GM12872 (cell line): Measurements from ENCODE around the gene CAMSAP1.

Experiments used
- TF ChIP-seq, protein P1 (sequence below): IDR thresholded peaks from 3 replicates; pipeline ENCODE4 v1.5.1; 2011; ENCODE audit warnings: low read depth, mild to moderate bottlenecking, low read length, moderate library complexity; ENCODE audit not compliant: insufficient read depth

CAMSAP1 gene

DNA sequence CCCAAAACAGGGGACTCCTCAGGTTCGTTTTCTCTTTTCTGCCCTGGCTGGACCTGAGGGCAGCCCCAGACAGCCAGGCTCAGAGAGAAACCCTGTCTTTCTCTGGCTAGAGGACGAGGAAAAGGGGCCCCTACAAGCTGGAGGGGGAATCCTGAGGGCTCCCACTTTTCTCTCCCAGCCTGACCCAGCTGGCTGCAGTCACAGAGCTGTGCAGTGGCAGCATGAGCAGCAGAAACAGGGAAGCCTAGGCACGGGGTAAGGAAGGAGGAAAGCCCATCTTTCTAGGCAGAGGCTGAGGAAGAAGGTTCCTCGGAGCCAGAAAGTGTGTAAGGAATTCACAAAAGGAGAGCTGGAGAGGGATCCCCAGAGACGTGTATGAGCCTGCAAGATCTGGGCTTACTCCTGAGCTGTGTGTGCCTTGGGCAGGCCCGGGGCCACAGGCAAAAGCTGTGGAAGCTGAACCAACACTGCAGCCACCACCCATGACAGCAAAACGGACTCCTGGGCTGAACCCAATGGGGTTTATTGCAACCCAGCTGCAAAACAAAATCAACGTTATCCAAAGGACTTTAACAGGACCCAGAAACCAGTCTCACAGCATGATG lies 16.2 kb downstream of the CAMSAP1 start:
- TF ChIP-seq, protein P1, sequence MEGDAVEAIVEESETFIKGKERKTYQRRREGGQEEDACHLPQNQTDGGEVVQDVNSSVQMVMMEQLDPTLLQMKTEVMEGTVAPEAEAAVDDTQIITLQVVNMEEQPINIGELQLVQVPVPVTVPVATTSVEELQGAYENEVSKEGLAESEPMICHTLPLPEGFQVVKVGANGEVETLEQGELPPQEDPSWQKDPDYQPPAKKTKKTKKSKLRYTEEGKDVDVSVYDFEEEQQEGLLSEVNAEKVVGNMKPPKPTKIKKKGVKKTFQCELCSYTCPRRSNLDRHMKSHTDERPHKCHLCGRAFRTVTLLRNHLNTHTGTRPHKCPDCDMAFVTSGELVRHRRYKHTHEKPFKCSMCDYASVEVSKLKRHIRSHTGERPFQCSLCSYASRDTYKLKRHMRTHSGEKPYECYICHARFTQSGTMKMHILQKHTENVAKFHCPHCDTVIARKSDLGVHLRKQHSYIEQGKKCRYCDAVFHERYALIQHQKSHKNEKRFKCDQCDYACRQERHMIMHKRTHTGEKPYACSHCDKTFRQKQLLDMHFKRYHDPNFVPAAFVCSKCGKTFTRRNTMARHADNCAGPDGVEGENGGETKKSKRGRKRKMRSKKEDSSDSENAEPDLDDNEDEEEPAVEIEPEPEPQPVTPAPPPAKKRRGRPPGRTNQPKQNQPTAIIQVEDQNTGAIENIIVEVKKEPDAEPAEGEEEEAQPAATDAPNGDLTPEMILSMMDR: no peak

DNA sequence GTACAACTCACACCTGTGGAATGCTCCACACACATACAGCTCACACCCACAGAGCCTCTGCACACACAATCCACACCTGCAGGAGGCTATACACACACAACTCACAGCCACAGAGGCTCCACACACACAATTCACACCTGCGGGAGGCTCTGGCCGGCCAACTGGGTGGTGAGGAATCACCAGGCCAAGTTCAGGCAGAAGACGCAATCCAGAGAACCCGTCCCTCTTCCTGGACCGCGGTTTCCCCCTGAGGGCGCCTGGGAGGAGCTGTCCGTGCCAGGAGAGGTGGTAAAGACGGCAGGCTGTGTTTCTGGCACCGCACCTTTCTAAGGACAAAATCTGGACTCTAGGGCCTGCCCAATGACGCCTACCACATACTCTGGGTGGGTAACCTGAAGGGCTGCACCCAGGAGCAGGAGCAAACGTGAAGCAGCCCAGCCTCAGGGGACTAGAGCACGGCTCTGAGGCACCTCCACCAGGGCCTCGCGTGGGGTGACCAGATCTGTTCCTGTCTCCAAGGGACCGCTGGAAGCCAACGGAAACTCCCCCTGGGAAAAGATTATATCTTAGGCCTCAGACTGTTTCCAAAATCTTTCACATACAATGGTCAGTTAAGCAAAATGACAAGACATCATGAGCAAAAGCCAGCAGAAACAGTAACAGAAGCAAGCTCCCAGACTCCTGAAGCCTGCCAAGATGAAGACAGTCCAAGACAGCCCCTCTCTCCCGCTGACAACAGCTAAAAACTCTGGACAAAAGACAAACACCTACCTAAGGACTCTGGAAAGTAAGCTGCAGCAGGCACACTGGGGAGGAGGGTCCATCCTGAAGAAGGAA lies 16.9 kb downstream of the CAMSAP1 start:
- TF ChIP-seq, protein P1: no peak

DNA sequence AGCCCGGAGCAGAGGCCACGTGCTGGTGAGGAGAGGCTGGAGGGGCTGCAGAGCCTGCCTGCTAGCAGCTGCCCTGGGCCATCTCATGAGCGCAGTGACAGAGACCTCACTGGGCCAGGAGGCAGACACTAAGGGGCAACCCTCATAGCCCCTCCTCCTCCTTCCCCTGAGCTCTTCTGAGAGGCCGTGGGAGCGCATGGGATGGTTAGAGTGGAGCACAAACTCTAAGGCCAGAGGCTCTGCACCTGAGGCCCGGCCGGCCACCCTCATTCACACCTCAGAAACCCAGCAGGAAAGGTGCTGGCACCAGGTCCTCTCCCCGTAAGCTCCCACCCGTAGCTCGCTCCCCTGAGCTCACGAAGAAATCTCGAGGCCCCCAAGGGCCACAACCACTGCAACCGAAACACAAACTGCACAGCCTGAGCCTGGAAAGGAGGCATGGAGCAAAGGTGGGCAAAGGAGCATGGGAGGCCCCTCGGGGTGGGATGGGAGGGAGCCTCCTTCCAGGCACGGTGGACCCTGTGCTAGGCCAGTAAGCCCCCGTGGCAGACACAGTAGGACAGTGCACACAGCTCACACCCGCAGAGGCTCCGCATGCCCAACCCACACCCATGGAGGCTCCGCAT lies 17.7 kb downstream of the CAMSAP1 start:
- TF ChIP-seq, protein P1: no peak

DNA sequence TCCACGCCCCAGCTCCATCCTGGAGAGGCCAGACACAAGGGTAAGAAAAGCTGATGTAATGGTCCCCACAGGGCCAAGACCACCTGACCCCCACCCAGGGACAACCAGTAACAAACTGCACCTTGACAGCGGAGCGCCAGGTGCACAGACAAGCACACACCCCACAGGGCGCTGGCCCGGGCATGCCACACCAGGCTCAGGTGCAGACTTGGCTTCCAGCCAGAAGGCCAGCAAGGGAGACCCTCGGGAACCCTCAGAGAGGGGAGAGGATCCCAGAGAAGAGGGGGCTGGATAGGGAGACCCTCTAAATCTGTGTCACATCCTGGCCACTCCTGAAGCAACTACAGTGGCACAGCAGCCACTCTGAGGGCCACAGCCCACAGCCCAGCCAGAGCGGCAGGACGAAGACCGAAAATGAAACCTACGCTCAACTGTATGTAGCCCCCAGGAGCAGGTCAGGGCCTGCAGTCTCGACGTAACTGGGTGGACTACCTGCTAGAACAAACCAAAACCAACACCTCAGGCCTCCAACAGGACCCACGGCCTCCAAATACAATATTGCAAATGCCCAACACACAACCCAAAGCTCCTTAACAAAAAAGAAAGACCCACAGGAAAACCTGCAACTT lies 18.5 kb downstream of the CAMSAP1 start:
- TF ChIP-seq, protein P1: no peak

DNA sequence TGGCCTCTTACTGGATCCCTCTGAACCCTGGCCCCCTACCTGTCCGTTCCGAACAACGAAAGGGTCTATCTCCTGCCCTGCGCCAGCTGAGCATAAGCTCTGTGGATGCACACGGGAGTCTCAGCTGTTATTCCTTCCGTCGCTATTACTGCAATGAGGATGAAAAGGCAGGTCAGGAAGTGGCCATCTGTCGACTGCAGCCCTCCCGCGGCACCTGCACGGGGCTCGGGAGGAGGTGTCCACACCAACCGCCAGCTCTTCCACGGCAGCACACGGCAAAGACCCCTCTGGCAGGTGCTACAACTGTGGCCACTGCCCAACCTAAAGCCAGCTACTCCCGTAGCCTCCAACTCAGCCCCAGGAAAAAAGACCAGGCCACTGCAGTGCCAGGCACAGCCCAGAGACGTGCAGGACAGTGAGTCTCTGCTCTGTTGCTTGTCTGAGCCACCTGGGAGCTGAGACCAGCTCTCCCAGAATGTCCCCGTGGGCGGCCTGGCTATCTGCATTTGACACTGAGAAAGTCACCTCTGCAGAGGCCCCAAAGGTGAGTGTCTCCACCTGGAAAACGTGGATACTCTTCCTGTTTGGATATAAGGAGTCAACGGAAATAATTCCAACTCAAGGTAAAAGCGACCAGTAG lies 19.1 kb downstream of the CAMSAP1 start:
- TF ChIP-seq, protein P1: no peak

DNA sequence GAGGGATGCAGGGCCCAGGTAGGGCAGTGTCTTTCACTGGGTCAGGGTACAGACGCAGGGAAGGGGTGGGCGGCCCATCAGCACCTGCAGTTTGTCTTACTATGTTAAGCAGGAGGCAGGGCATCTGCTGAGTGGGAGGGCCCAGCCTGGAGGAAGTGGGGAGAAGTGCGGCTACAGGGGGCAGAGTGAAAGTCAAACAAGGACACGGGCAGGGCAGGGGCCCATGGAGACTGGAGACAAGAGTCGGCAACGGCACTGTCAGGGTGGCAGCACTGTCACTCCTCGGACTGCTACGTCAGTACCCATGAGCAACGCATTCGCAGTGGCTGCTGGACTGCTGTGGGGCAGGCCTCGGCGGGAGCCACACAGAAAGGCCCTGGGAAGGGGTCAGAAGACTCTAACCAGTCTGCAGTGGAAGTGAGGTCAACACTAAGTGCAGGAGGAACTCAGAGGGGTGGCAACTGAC lies 19.7 kb downstream of the CAMSAP1 start:
- TF ChIP-seq, protein P1: 0 out of 3 replicates have a peak, but pooled peaks have one; percentile 9
